ENCODE data around the gene RAB3GAP1. TPM values are rescaled to one million over a fixed set of nuclear protein-coding genes. Genes with fewer than 3 reads are reported as not detected.

RAB3GAP1 gene
- total and polyA plus RNA-seq, 7 donors = 24.5 to 52.7 (median 38.5) TPM

DNA sequence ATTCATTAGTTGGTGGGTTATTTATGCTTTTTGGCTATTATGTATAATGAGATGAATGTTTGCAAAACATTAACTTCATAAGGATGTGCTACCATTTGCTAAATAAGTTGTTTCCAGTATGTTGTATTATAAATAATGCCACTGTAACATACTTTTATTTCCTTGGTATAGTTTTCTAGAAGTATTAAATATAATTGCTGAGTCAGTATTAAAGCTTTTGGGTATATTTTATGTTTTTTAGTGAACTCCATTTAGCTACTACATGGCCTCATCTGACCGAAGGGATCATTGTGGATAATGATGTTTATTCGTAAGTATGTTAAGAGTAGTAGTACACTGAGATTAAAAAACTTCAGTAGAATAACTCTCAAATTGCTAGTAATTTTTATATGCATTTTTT lies 73.8 kb downstream of the RAB3GAP1 start:
- no peaks in the 10 kb centered on the region for H3K4me1 ChIP-seq
- WGBS, 3 donors = 95 to 99% (median 98%) methylated on average over 2 of the region's 2 CpGs
- ATAC-seq (no peak), DNase-seq (no peak)
- H3K36me3 ChIP-seq (ENCODE audit: insufficient read depth in 1 of 2, low read depth in 1 of 2) = peaks cover 0 to 78% of the 10 kb centered on the region in 2 donors
- H3K9me3 ChIP-seq = no peaks in the 10 kb centered on the region
- no peak overlapping the region for H3K4me3 ChIP-seq
- no peaks in the 10 kb centered on the region for H3K27me3 ChIP-seq (ENCODE audit: insufficient read depth in 3 of 3, low read length in 2 of 3)
- no peak overlapping the region for H3K27ac ChIP-seq
- intact Hi-C loops (cut with DNase I) = loop anchor here in 1 of 2 donors (5.0 kb wide), 1 partner anchor 36 kb away; no protein-coding TSS in a partner anchor
- TF ChIP-seq, protein P1, sequence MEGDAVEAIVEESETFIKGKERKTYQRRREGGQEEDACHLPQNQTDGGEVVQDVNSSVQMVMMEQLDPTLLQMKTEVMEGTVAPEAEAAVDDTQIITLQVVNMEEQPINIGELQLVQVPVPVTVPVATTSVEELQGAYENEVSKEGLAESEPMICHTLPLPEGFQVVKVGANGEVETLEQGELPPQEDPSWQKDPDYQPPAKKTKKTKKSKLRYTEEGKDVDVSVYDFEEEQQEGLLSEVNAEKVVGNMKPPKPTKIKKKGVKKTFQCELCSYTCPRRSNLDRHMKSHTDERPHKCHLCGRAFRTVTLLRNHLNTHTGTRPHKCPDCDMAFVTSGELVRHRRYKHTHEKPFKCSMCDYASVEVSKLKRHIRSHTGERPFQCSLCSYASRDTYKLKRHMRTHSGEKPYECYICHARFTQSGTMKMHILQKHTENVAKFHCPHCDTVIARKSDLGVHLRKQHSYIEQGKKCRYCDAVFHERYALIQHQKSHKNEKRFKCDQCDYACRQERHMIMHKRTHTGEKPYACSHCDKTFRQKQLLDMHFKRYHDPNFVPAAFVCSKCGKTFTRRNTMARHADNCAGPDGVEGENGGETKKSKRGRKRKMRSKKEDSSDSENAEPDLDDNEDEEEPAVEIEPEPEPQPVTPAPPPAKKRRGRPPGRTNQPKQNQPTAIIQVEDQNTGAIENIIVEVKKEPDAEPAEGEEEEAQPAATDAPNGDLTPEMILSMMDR (IDR thresholded peaks at IDR 0.05) = no peak

DNA sequence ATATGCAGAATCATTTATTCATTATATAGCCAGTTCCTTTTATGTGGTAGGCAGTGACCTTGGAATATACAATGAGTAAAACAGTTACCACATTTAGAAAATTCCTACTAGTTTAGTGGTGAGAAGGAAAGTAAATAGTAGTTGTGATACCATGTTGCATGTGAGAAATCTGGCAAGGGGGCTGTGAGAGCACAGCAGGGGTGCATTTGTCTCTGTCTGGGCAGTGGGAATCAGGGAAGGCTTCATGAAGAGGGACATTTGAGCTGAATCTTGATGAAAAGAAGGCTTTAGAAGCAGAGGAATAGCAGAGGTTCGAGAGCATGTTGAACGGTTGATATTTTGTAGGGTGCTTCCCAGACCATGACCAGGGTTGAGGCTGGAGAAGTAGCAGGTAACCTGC lies 78.7 kb downstream of the RAB3GAP1 start:
- Histone ChIP-seq H3K9me3 (no peaks in the 10 kb centered on the region), H3K27me3 (ENCODE audit: insufficient read depth in 3 of 3, low read length in 2 of 3) (no peaks in the 10 kb centered on the region), H3K36me3 (ENCODE audit: insufficient read depth in 1 of 2, low read depth in 1 of 2) (peaks cover 3 to 94% of the 10 kb centered on the region in 2 donors), H3K4me1 (no peaks in the 10 kb centered on the region), H3K4me3 (no peak overlapping the region), H3K27ac (no peak overlapping the region)
- TF ChIP-seq, protein P1 (IDR thresholded peaks at IDR 0.05) = no peak
- WGBS, 3 donors = 92 to 94% (median 93%) methylated on average over 2 of the region's 2 CpGs
- intact Hi-C loops (cut with DNase I) = no loop called here
- DNase-seq = no peak
- ATAC-seq = no peak

DNA sequence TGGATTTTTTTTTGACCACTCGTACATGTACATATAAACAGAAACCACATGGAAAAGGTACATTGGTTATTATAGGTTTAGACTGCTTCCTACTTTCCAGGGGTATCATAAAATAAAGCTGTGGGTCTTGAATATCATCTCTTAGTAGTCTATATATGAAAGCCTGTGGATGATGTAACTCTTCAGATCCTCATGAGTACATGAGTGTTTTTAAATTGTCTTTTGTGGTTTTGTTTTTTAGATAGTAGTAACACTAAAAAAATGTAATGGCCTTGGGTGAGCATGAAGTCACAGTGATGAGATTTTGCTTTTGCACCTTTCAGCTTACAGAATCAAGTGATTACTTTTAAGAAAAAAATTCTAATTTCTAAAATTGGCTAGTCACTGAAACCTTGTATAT lies 80.2 kb downstream of the RAB3GAP1 start:
- no peak for DNase-seq
- intact Hi-C loops (cut with DNase I) = no loop called here
- peaks cover 6 to 94% of the 10 kb centered on the region in 2 donors for H3K36me3 ChIP-seq (ENCODE audit: insufficient read depth in 1 of 2, low read depth in 1 of 2)
- H3K4me3 ChIP-seq = no peak overlapping the region
- no peak overlapping the region for H3K27ac ChIP-seq
- no peak for ATAC-seq
- H3K9me3 ChIP-seq = no peaks in the 10 kb centered on the region
- 89 to 91% (median 91%) methylated on average over 1 of the region's 1 CpG for WGBS, 3 donors
- no peaks in the 10 kb centered on the region for H3K27me3 ChIP-seq (ENCODE audit: insufficient read depth in 3 of 3, low read length in 2 of 3)
- no peaks in the 10 kb centered on the region for H3K4me1 ChIP-seq
- TF ChIP-seq, protein P1 (IDR thresholded peaks at IDR 0.05) = no peak

DNA sequence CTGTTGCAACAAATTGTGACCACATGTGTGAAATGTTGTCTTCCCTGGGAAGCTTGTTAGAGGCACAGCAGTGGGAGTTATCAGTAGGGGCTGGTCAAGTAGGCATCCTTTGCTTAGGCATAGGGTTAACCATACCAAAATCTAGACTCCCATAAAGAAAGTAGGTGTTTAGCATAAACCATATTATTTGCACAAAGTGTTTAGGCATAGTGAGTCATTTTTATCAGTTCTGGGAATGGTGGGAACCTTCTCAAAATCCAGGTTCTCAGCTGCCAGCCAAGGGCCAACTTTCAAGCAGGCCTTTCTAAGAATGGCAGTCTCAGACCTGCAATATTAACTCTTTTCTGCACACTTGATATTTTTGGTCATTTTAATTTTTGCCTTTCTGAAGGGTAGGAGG lies 88.5 kb downstream of the RAB3GAP1 start:
- Histone ChIP-seq H3K27ac (no peak overlapping the region), H3K36me3 (ENCODE audit: insufficient read depth in 1 of 2, low read depth in 1 of 2) (peaks cover 7 to 80% of the 10 kb centered on the region in 2 donors), H3K4me1 (no peaks in the 10 kb centered on the region), H3K4me3 (no peak overlapping the region), H3K27me3 (ENCODE audit: insufficient read depth in 3 of 3, low read length in 2 of 3) (no peaks in the 10 kb centered on the region), H3K9me3 (peaks cover 22% of the 10 kb centered on the region)
- intact Hi-C loops (cut with DNase I) = no loop called here
- ATAC-seq (no peak), DNase-seq (no peak)
- TF ChIP-seq, protein P1 (IDR thresholded peaks at IDR 0.05) = no peak

DNA sequence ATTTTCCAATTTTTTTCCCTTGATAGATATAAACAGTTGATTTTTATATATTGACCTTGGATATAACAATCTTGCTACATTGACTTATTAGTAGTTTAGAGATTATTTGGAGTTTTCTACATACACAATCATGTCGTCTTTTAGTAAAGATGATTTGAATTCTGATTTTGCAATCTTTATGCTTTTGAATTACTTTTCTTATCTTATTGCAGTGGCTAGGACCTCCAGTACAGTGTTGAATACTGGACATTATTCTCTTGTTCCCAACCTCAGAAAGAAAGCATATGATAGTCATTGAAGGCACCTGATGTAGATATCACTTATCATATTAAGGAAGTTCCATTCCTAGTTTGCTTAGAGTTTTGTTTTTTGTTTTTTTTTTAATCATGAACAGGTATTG lies 90.2 kb downstream of the RAB3GAP1 start:
- Histone ChIP-seq H3K9me3 (peaks cover 22% of the 10 kb centered on the region), H3K27me3 (ENCODE audit: insufficient read depth in 3 of 3, low read length in 2 of 3) (no peaks in the 10 kb centered on the region), H3K4me3 (no peak overlapping the region), H3K27ac (no peak overlapping the region), H3K4me1 (no peaks in the 10 kb centered on the region), H3K36me3 (ENCODE audit: insufficient read depth in 1 of 2, low read depth in 1 of 2) (peaks cover 3 to 67% of the 10 kb centered on the region in 2 donors)
- 91 to 99% (median 96%) methylated on average over 1 of the region's 1 CpG for WGBS, 3 donors
- TF ChIP-seq, protein P1 (IDR thresholded peaks at IDR 0.05) = no peak
- intact Hi-C loops (cut with DNase I) = no loop called here
- ATAC-seq = no peak
- no peak for DNase-seq
